GM12878 (cell line): ENCODE data around the gene SFN. TPM values are rescaled to one million over a fixed set of nuclear protein-coding genes. Genes with fewer than 3 reads are reported as not detected.

Experiments used
- ATAC-seq: fragments of 200-7000 bp; cut with Tn5 transposase; 3 replicates; pipeline ENCODE4 v1.9.1; 2020; ENCODE audit warnings: mild to moderate bottlenecking, moderate library complexity
- BruUV-seq: library from RNA; stranded (reverse); fragments of 400-500 nt; replicated peaks from 2 replicates; lab custom pipeline; 2021; lab: Mats Ljungman, UMichigan
- CTCF ChIA-PET: fragments of 300-600 bp; sonication (Branson Sonifier 250); formaldehyde crosslinking; extraction: SDS; loops from one replicate; lab custom pipeline; 2021; ENCODE audit warnings: inconsistent platforms; lab: Yijun Ruan, JAX
- POLR2A ChIA-PET: fragments of 350-600 bp; formaldehyde crosslinking; extraction: SDS; loops from one replicate; lab custom pipeline; 2021; ENCODE audit warnings: inconsistent platforms; lab: Charles Lee
- RAD21 ChIA-PET: fragments of 300-600 bp; sonication (Branson Sonifier 250); formaldehyde crosslinking; loops from one replicate; lab custom pipeline; 2023; ENCODE audit warnings: antibody characterized with exemption; ENCODE audit not compliant: unreplicated experiment; lab: Charles Lee
- SMC1A ChIA-PET: fragments of 300-600 bp; sonication (Branson Sonifier 250); formaldehyde crosslinking; loops from one replicate; lab custom pipeline; 2023; ENCODE audit not compliant: unreplicated experiment, uncharacterized antibody; lab: Charles Lee
- DNase-seq: peaks from one replicate; pipeline ENCODE4 v3.0.0-alpha.2; 2011; ENCODE audit warnings: low read depth, low spot score
- FAIRE-seq: peaks from 3 replicates; lab custom pipeline; 2011; peaks lifted over from hg19 to GRCh38; lab: Jason Lieb, UNC
- H2AFZ ChIP-seq: 2 replicates; pipeline ENCODE4 v1.6.0; 2011; ENCODE audit warnings: low read depth, low read length, control low read depth; ENCODE audit not compliant: control insufficient read depth
- H3K27ac ChIP-seq: 2 replicates; pipeline ENCODE4 v1.5.1; 2011; ENCODE audit warnings: control low read depth; ENCODE audit not compliant: control insufficient read depth, insufficient read depth
- H3K27me3 ChIP-seq, 2 experiments: replicated peaks in 1 of 2; 2 replicates each; pipeline versions ENCODE4 v1.6.0 to v1.6.1; 2011; ENCODE audit warnings: low read length in 1 of 2; ENCODE audit not compliant: control insufficient read depth in 2 of 2, insufficient read depth in 2 of 2
- H3K36me3 ChIP-seq, 2 experiments: 2 replicates each; pipeline ENCODE4 v1.5.1; 2011; ENCODE audit warnings: low read length in 1 of 2; ENCODE audit not compliant: control insufficient read depth in 2 of 2, insufficient read depth in 2 of 2
- H3K4me1 ChIP-seq: 2 replicates; pipeline ENCODE4 v1.6.1; 2011; ENCODE audit warnings: mild to moderate bottlenecking, low read length, moderate library complexity, mixed read lengths; ENCODE audit not compliant: control insufficient read depth, insufficient read depth
- H3K4me2 ChIP-seq: 2 replicates; pipeline ENCODE4 v1.6.0; 2011; ENCODE audit warnings: control low read depth; ENCODE audit not compliant: control insufficient read depth, insufficient read depth
- H3K4me3 ChIP-seq: fragments of 200-600 bp; sonication (generic); 2 replicates; pipeline ENCODE4 v1.5.1; 2016
- H3K79me2 ChIP-seq: 2 replicates; pipeline ENCODE4 v1.6.0; 2011; ENCODE audit warnings: low read length; ENCODE audit not compliant: control insufficient read depth, insufficient read depth
- H3K9ac ChIP-seq: 2 replicates; pipeline ENCODE4 v1.8.0; 2011; ENCODE audit warnings: low read length, control low read depth, mixed read lengths; ENCODE audit not compliant: control insufficient read depth, insufficient read depth
- H3K9me3 ChIP-seq: replicated peaks from 3 replicates; pipeline ENCODE4 v1.5.1; 2011; ENCODE audit warnings: mild to moderate bottlenecking, low read length; ENCODE audit not compliant: control insufficient read depth, insufficient read depth
- H4K20me1 ChIP-seq: 2 replicates; pipeline ENCODE4 v1.6.0; 2011; ENCODE audit not compliant: control insufficient read depth, insufficient read depth
- BACH1 ChIP-seq: fragments of 450-650 bp; IDR thresholded peaks from 2 replicates; pipeline ENCODE4 v1.6.1; 2017; ENCODE audit warnings: mild to moderate bottlenecking, borderline replicate concordance
- GATAD2B ChIP-seq: fragments of 450-650 bp; conservative IDR thresholded peaks from 2 replicates; pipeline ENCODE4 v1.6.1; 2017; ENCODE audit warnings: low read depth, mild to moderate bottlenecking, moderate library complexity
- JUNB ChIP-seq: IDR thresholded peaks from 2 replicates; pipeline ENCODE4 v1.6.1; 2016; ENCODE audit warnings: antibody characterized with exemption, mild to moderate bottlenecking
- MXI1 ChIP-seq: fragments of 150-350 bp; IDR thresholded peaks from 2 replicates; pipeline ENCODE4 v1.6.1; 2011; ENCODE audit warnings: low read depth, mild to moderate bottlenecking, inconsistent platforms, low read length, improper control_type of control experiment
- RBBP5 ChIP-seq: fragments of 200-600 bp; sonication (generic); conservative IDR thresholded peaks from 2 replicates; pipeline ENCODE4 v1.6.1; 2016
- TCF12 ChIP-seq: IDR thresholded peaks from 2 replicates; pipeline ENCODE4 v1.6.1; 2011; ENCODE audit warnings: low read depth, mild to moderate bottlenecking, low read length
- ZNF274 ChIP-seq: IDR thresholded peaks from one replicate; pipeline ENCODE4 v1.8.0; 2011; ENCODE audit not compliant: insufficient read length, insufficient read depth
- ZNF622 ChIP-seq: fragments of 450-650 bp; IDR thresholded peaks from 2 replicates; pipeline ENCODE4 v1.6.1; 2017; ENCODE audit warnings: mild to moderate bottlenecking, inconsistent platforms
- WGBS: methylation state at CpG from one replicate; pipeline ENCODE4 v1.1.6; 2016; ENCODE audit warnings: low lambda C conversion rate; ENCODE audit not compliant: insufficient replicate concordance, insufficient coverage; ENCODE audit errors: missing lambda C conversion rate; 5-methylcytosine and 5-hydroxymethylcytosine counted together
- in situ Hi-C: fragments of 300-500 bp; cut with MboI; formaldehyde crosslinking; loops from 9 replicates; pipeline ENCODE4 v1.14.3; 2018; ENCODE audit warnings: mixed read lengths
- intact Hi-C: fragments of 100-400 bp; cut with micrococcal nuclease; formaldehyde crosslinking; loops from one replicate; pipeline ENCODE4 v1.14.2; 2022; ENCODE audit not compliant: unreplicated experiment
- polyA plus RNA-seq, 11 experiments: library from polyadenylated mRNA; depleted of rRNA in 4 of 11; unstranded in 6 of 11; stranded (reverse) in 5 of 11; fragments of >200 nt; fragmentation: Nextera tagmentation in 4 of 11; fragmentation: Illumina TruSeq in 1 of 11; extraction: Ambion mirVana in 4 of 11; extraction: Trizol in 1 of 11; gene quantifications; 1 replicate in 1 of 11; 2 replicates in 10 of 11; pipeline versions ENCODE4 v1.2.1 to v1.2.3, GENCODE V29; 2011 to 2016; ENCODE audit warnings: inconsistent platforms in 2 of 11, missing spikeins in 2 of 11, low read depth in 1 of 11
- total RNA-seq, 4 experiments: library from RNA; depleted of rRNA in 3 of 4; stranded (reverse); fragments of >200 nt in 3 of 4; fragmentation: Illumina TruSeq in 1 of 4; extraction: Trizol in 1 of 4; gene quantifications; 2 replicates each; pipeline versions ENCODE4 v1.2.1 to v1.2.3, GENCODE V29; 2013 to 2021
- TF ChIP-seq, protein P1 (sequence below): IDR thresholded peaks from 2 replicates; pipeline ENCODE4 v1.6.1; 2011; ENCODE audit warnings: mild to moderate bottlenecking, low read depth, low read length, moderate library complexity; ENCODE audit not compliant: insufficient replicate concordance
- TF ChIP-seq, protein P2 (sequence below): fragments of 450-650 bp; IDR thresholded peaks from 2 replicates; pipeline ENCODE4 v1.6.1; 2017; ENCODE audit warnings: mild to moderate bottlenecking
- TF ChIP-seq, protein P3 (sequence below): fragments of 450-650 bp; IDR thresholded peaks from 2 replicates; pipeline ENCODE4 v1.6.1; 2014; ENCODE audit warnings: mild to moderate bottlenecking

The SFN gene
- total and polyA plus RNA-seq, 10 of the 15 experiments (the other 5 are each of a cell fraction or from before 2014, with no cell fraction given) = 0.19 to 2.9 (median 1.0) TPM

DNA sequence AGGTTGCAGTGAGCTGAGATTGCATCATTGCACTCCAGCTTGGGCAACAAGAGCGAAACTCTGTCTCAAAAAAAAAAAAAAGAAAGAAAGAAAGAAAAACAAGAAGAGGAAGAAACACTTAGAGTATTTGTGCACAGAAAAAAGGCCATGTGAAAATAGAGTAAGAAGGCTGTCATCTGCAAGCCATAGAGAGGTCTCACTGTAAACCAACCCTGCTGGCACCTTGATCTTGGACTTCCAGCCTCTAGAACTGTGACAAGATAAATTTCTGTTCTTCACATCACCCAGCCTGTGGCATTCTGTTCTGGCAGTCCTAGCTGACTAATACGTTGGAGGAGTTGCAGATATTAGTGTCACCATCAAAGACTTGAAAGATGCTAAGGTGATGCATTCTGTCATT lies 48.6 kb upstream of the SFN start:
- CTCF ChIA-PET = interaction anchor here (1.1 kb wide), 1 partner anchor 212 kb away, joined by 3 read pairs; no protein-coding TSS in a partner anchor

More for the DNA sequence above, 48.6 kb upstream of the SFN start:
- no peaks in the 10 kb centered on the region for H3K4me1 ChIP-seq
- H3K9ac ChIP-seq = no peak overlapping the region
- in situ Hi-C loops = loop anchor here (5.0 kb wide), 1 partner anchor 63 kb away; no protein-coding TSS in a partner anchor
- H4K20me1 ChIP-seq = no peaks in the 10 kb centered on the region
- TF ChIP-seq RBBP5 (no peak), TCF12 (no peak), JUNB (no peak), BACH1 (no peak), ZNF274 (no peak), GATAD2B (no peak), MXI1 (no peak), ZNF622 (no peak)
- TF ChIP-seq, protein P1, sequence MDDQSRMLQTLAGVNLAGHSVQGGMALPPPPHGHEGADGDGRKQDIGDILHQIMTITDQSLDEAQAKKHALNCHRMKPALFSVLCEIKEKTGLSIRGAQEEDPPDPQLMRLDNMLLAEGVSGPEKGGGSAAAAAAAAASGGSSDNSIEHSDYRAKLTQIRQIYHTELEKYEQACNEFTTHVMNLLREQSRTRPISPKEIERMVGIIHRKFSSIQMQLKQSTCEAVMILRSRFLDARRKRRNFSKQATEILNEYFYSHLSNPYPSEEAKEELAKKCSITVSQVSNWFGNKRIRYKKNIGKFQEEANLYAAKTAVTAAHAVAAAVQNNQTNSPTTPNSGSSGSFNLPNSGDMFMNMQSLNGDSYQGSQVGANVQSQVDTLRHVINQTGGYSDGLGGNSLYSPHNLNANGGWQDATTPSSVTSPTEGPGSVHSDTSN = no peak
- TF ChIP-seq, protein P2, sequence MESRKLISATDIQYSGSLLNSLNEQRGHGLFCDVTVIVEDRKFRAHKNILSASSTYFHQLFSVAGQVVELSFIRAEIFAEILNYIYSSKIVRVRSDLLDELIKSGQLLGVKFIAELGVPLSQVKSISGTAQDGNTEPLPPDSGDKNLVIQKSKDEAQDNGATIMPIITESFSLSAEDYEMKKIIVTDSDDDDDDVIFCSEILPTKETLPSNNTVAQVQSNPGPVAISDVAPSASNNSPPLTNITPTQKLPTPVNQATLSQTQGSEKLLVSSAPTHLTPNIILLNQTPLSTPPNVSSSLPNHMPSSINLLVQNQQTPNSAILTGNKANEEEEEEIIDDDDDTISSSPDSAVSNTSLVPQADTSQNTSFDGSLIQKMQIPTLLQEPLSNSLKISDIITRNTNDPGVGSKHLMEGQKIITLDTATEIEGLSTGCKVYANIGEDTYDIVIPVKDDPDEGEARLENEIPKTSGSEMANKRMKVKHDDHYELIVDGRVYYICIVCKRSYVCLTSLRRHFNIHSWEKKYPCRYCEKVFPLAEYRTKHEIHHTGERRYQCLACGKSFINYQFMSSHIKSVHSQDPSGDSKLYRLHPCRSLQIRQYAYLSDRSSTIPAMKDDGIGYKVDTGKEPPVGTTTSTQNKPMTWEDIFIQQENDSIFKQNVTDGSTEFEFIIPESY = no peak
- TF ChIP-seq, protein P3, sequence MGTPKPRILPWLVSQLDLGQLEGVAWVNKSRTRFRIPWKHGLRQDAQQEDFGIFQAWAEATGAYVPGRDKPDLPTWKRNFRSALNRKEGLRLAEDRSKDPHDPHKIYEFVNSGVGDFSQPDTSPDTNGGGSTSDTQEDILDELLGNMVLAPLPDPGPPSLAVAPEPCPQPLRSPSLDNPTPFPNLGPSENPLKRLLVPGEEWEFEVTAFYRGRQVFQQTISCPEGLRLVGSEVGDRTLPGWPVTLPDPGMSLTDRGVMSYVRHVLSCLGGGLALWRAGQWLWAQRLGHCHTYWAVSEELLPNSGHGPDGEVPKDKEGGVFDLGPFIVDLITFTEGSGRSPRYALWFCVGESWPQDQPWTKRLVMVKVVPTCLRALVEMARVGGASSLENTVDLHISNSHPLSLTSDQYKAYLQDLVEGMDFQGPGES = no peak
- TF ChIP-seq, all 136 proteins: peak for 0
- ChIA-PET RAD21 (no interaction called here), SMC1A (interaction anchor here (0.6 kb wide), 1 partner anchor 288 kb away, joined by 3 read pairs; no protein-coding TSS in a partner anchor), POLR2A (interaction anchor here (0.6 to 0.7 kb wide), 2 partner anchors 15 to 19 kb away, joined by 3 to 5 read pairs; no protein-coding TSS in a partner anchor)
- Histone ChIP-seq H3K27me3 (no peaks in the 10 kb centered on the region), H3K79me2 (no peaks in the 10 kb centered on the region), H3K9me3 (no peaks in the 10 kb centered on the region), H3K36me3 (no peaks in the 10 kb centered on the region), H2AFZ (no peak overlapping the region), H3K4me3 (no peak overlapping the region), H3K4me2 (no peak overlapping the region), H3K27ac (no peak overlapping the region)
- no peak for ATAC-seq
- no peak for DNase-seq
- intact Hi-C loops = no loop called here
- no TSS peak for BruUV-seq
- WGBS = 100% methylated on average over 1 of the region's 2 CpGs
- no peak for FAIRE-seq
